ENCODE data around the gene NSUN4. TPM values are rescaled to one million over a fixed set of nuclear protein-coding genes. Genes with fewer than 3 reads are reported as not detected.

Gene NSUN4
- total and polyA plus RNA-seq, 2 of the 13 experiments (the other 11 are each of a cell fraction or from before 2014, with no cell fraction given) = 21.5 to 23.5 TPM

GRCh38 chr1:46303038-46303871, 37.4 kb upstream of the NSUN4 start, which contains the start of the genes LRRC41 and UQCRH (continued):
- TF ChIP-seq ZNF407 (CRISPR knock-in tag; IDR thresholded peaks at IDR 0.05; ENCODE audit: not compliant biosample characterization) (no peak), SKI (IDR thresholded peaks at IDR 0.05; ENCODE audit: partially characterized antibody) (no peak), PRDM15 (CRISPR knock-in tag; IDR thresholded peaks at IDR 0.05) (peak; percentile 31; the same call in 1 of the 2 replicates), IKZF4 (CRISPR knock-in tag; IDR thresholded peaks at IDR 0.05; ENCODE audit: borderline replicate concordance, low read depth, not compliant biosample characterization) (peak; percentile 22), ZNF574 (CRISPR knock-in tag; IDR thresholded peaks at IDR 0.05) (peak; percentile 83), IRF1 (CRISPR knock-in tag; IDR thresholded peaks at IDR 0.05; ENCODE audit: low read depth) (no peak), ZNF580 (CRISPR knock-in tag; IDR thresholded peaks at IDR 0.05; ENCODE audit: borderline replicate concordance, low read depth) (0 out of 2 replicates have a peak, but pooled peaks have one; percentile 39), ETV5 (CRISPR knock-in tag; IDR thresholded peaks at IDR 0.05; ENCODE audit: borderline replicate concordance) (peak; percentile 77)

All from HepG2 (cell line).